Measurements from ENCODE around the gene CLEC11A.
"Not testable (repeated sequence)": the region's sequence is repeated elsewhere in the genome, so short reads cannot be mapped to it uniquely, and the experiment has no call there.

Gene CLEC11A

DNA sequence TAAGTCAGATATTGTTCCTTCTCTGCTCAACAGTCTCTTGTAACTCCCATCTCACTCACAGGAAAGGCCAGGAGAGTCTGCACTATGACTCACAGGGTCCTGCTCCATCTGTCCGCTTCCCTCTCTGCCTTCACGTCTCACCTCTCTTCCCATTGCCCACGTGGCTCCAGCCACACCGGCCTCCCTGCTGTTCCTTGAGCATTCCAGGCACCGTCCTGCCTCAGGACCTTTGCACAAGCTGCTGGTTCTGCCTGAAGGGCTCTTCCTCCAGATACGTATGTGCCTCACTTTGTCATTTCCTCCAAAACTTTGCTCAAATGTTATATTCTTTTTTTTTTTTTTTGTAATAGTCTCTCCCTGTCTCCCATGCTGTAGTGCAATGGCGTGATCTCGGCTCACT is 33.1 kb downstream of the CLEC11A start:
- not testable (repeated sequence) for DNase-seq (ENCODE audit: low read depth in 2 of 2)

DNA sequence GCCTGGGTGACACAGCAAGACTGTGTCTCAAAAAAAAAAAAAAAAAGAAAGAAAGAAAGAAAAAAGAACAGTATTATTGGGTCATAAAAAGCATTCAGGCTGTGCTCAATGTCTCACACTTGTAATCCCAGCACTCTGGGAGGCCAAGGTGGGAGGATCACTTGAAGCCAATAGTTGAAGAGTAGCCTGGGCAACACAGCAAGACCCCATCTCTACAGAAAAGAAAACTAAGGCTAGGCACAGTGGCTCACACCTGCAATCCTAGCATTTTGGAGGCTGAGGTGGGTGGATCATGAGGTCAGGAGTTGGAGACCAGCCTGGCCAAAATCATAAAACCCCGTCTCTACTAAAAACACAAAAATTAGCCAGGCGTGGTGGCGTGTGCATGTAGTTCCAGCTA is 34.5 kb downstream of the CLEC11A start:
- not testable (repeated sequence) for DNase-seq (ENCODE audit: low read depth in 2 of 2)

GRCh38 chr19:50759076-50759475 is 35.9 kb downstream of the CLEC11A start:
- DNase-seq (ENCODE audit: low read depth in 2 of 2), result not testable (repeated sequence)

- no peak for DNase-seq (ENCODE audit: low read depth in 2 of 2)
Observed at GRCh38 chr19:50759886-50760285, 36.7 kb downstream of the CLEC11A start.

DNA sequence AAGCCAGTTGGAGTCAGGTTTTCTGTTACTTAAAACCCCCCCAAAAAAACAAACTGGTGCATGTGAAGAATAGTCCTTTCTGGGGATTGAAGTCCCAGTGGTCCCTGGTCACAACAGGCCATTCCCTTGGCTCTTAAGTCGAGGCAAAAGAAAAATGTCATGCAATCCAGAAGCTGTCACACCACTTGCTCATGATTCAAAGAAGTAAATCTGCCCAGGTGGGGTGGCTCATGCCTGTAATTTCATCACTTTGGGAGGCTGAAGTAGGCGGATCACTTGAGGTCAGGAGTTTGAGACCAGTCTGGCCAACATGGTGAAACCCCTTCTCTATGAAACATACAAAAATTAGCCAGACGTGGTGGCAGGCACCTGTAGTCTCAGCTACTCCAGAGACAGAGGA is 38.3 kb downstream of the CLEC11A start:
- not testable (repeated sequence) for DNase-seq (ENCODE audit: low read depth in 2 of 2)

DNA sequence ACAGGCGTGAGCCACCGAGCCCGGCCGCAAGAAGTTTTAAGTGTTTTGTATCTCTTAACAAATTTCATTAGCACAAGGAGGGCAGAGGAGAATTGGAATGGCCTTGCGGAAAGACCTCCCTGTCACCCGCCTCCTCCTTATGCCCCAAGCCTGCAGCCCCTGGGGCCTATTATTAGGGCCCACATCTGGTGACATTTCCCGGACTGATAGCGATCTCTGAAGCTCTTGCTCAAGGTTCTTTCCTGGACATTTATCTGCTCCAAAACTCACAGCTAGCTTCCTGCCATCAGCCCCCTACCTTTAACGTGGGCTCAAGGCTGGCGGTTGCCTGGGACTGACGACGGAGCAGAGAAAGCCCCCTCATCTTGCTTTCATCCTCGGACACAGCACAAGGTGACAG is 40.4 kb downstream of the CLEC11A start:
- not testable (repeated sequence) for DNase-seq (ENCODE audit: low read depth in 2 of 2)

DNA sequence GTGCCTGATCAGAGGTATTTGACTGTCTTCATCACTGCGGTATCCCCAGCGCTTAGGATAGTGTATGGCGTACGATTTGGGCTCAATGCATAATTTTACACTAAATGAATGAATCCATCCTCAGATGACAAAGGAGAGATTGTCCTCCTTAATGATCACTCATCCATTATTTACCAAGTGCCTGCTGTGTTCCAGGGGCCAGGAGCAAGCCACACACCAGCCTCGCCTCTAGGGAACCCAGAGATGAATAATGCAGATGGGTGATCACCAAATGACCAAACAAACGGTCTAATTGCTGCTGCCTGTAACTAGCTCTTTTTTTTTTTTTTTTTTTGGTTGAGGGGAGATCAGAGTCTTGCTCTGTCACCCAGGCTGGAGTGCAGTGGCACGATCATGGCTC is 41.2 kb downstream of the CLEC11A start:
- DNase-seq (ENCODE audit: low read depth in 2 of 2), result no peak

- not testable (repeated sequence) for DNase-seq (ENCODE audit: low read depth in 2 of 2)
Observed at GRCh38 chr19:50766746-50767145, 43.6 kb downstream of the CLEC11A start.

DNA sequence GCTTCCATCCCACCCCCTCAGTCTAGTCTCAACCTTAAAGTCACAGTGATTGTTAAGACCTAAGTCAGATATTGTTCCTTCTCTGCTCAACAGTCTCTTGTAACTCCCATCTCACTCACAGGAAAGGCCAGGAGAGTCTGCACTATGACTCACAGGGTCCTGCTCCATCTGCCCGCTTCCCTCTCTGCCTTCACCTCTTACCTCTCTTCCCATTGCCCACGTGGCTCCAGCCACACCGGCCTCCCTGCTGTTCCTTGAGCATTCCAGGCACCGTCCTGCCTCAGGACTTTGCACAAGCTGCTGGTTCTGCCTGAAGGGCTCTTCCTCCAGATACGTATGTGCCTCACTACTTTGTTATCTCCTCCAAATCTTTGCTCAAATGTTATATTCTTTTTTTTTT is 44.1 kb downstream of the CLEC11A start:
- DNase-seq (ENCODE audit: low read depth in 2 of 2), result not testable (repeated sequence)

DNA sequence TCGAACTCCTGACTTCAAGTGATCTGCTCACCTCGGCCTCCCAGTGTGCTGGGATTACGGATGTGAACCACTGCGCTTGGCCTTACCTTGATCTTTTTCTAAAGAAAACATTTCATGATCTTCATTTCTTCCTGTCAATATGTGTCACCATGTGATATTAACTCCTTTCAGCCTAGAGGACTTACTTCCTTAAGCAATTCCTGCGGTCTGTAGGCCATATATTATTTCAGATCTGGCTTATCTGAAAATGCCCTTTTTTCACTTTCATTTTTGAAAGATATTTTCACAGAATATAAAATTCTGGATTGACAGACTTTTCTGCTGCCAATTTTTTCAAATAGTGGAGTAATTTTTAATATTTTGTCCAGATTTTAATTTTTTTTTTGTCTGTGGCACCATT is 45.1 kb downstream of the CLEC11A start:
- no peak for DNase-seq (ENCODE audit: low read depth in 2 of 2)

DNA sequence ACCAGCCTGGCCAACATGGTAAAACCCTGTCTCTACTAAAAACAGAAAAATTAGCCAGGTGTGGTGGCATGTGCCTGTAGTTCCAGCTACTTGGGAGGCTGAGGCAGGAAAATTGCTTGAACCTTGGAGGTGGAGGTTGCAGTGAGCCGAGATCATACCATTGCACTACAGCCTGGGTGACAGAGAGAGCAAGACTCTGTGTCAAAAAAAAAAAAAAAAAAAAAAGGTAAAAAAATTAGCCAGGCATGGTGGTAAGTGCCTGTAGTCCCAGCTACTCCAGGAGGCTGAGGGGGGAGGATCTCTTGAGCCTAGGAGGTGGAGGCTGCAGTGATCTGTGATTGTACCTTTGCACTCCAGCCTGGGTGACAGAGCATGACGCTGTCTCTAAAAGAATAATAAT is 47.0 kb downstream of the CLEC11A start, which contains the start of gene GPR32:
Gene GPR32 (plus strand): TSS at position 301 of the 400 bp plus-strand sequence. CDS start 137 bp downstream, outside the sequence.
- not testable (repeated sequence) for DNase-seq (ENCODE audit: low read depth in 2 of 2)

GRCh38 chr19:50770888-50771287 is 47.7 kb downstream of the CLEC11A start:
- no peak for DNase-seq (ENCODE audit: low read depth in 2 of 2)

GRCh38 chr19:50772476-50772875 is 49.3 kb downstream of the CLEC11A start:
- no peak for DNase-seq (ENCODE audit: low read depth in 2 of 2)

DNA sequence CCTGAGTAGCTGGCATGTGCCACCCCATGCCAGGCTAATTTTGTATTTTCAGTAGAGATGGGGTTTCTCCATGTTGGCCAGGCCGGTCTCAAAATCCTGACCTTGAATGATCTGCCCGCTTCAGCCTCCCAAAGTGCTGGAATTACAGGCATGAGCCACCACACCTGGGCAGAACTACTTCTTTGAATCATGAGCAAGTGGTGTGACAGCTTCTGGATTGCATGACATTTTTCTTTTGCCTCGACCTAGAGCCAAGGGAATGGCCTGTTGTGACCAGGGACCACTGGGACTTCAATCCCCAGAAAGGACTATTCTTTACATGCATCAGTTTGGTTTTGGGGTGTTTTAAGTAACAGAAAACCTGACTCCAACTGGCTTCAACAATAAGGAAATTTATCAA is 49.7 kb downstream of the CLEC11A start:
- not testable (repeated sequence) for DNase-seq (ENCODE audit: low read depth in 2 of 2)

DNA sequence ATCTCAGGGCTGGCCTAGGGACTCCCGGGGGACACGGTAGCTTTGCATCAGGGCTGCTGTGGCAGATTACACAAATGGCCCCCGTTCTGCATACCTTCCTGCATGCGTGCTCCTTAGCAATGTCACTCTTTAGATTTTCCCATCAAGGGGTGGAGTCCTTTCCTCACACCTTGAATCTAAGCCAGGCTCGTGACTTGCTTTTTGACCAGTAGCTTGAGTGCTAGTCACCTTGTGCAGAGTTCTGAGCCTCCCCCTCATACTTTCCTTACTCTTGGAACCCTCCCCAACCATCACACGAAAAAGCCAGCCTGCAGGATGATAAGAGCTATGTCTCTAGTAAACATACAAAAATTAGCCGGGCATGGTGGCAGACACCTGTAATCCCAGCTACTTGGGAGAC is 50.3 kb downstream of the CLEC11A start:
- not testable (repeated sequence) for DNase-seq (ENCODE audit: low read depth in 2 of 2)

All from stimulated activated CD4-positive, alpha-beta T cell treated with anti-CD3 and anti-CD28 coated beads, Interleukin-1b, Interleukin-23, amount 100 ng/mL, for 1 hour (primary cell).